ENCODE data around the gene SPTB.

The SPTB gene

GRCh38 chr14:64838656-64839055, 41.1 kb downstream of the SPTB start:
- TF ChIP-seq ZBTB8A (tag by site-specific recombination; IDR thresholded peaks at IDR 0.05) (no peak), ZNF837 (tag by site-specific recombination; IDR thresholded peaks at IDR 0.05) (no peak), ZNF664 (tag by site-specific recombination; IDR thresholded peaks at IDR 0.05) (no peak), ZNF629 (tag by site-specific recombination; IDR thresholded peaks at IDR 0.05) (no peak), ZBTB11 (tag by site-specific recombination; conservative IDR thresholded peaks at IDR 0.05; ENCODE audit: low read depth) (no peak), ZBTB48 (tag by site-specific recombination; IDR thresholded peaks at IDR 0.05) (no peak), ZFHX2 (tag by site-specific recombination; conservative IDR thresholded peaks at IDR 0.05) (no peak)
- H3K27ac ChIP-seq (ENCODE audit: extremely low read depth, low read depth, low read length), result no peak overlapping the region
- ChIA-PET POLR2A (no interaction called here), CTCF (interaction anchor here (0.7 to 1.1 kb wide), 2 partner anchors 53 to 127 kb away, joined by 3 read pairs; no protein-coding TSS in a partner anchor)
- H3K36me3 ChIP-seq (ENCODE audit: control insufficient read depth in 2 of 2, insufficient read depth in 1 of 2, low read length in 2 of 2), result no peaks in the 10 kb centered on the region
- no peaks in the 10 kb centered on the region for H3K4me1 ChIP-seq (ENCODE audit: control insufficient read depth, insufficient read depth, low read length)
- no peak overlapping the region for H3K4me3 ChIP-seq (ENCODE audit: low read depth, low read length)
- H3K9me3 ChIP-seq (ENCODE audit: control insufficient read depth, insufficient read depth, low read depth, low read length), result no peaks in the 10 kb centered on the region

GRCh38 chr14:64835431-64835830, 44.3 kb downstream of the SPTB start:
- ChIA-PET POLR2A (no interaction called here), CTCF (interaction anchor here (0.6 to 2.4 kb wide), 2 partner anchors 12 to 13 kb away, joined by 3 to 9 read pairs; no protein-coding TSS in a partner anchor)
- Histone ChIP-seq H3K36me3 (ENCODE audit: control insufficient read depth in 2 of 2, insufficient read depth in 1 of 2, low read length in 2 of 2) (no peaks in the 10 kb centered on the region), H3K4me3 (ENCODE audit: low read depth, low read length) (no peak overlapping the region), H3K4me1 (ENCODE audit: control insufficient read depth, insufficient read depth, low read length) (no peaks in the 10 kb centered on the region), H3K9me3 (ENCODE audit: control insufficient read depth, insufficient read depth, low read depth, low read length) (no peaks in the 10 kb centered on the region), H3K27ac (ENCODE audit: extremely low read depth, low read depth, low read length) (no peak overlapping the region)
- TF ChIP-seq WT1 (tag by site-specific recombination; IDR thresholded peaks at IDR 0.05) (no peak), ZNF473 (tag by site-specific recombination; IDR thresholded peaks at IDR 0.05) (no peak), ZNF48 (tag by site-specific recombination; IDR thresholded peaks at IDR 0.05) (no peak), ZNF571 (tag by site-specific recombination; IDR thresholded peaks at IDR 0.05) (no peak)

- Histone ChIP-seq H3K9me3 (ENCODE audit: control insufficient read depth, insufficient read depth, low read depth, low read length) (no peaks in the 10 kb centered on the region), H3K4me1 (ENCODE audit: control insufficient read depth, insufficient read depth, low read length) (no peaks in the 10 kb centered on the region), H3K27ac (ENCODE audit: extremely low read depth, low read depth, low read length) (no peak overlapping the region), H3K4me3 (ENCODE audit: low read depth, low read length) (no peak overlapping the region), H3K36me3 (ENCODE audit: control insufficient read depth in 2 of 2, insufficient read depth in 1 of 2, low read length in 2 of 2) (no peaks in the 10 kb centered on the region)
- POLR2A ChIA-PET, result no interaction called here
- CTCF ChIA-PET, result interaction anchor here (0.6 to 2.4 kb wide), 2 partner anchors 12 to 13 kb away, joined by 3 to 9 read pairs; no protein-coding TSS in a partner anchor
- no peak for TF ChIP-seq ZNF18 (tag by site-specific recombination; IDR thresholded peaks at IDR 0.05)
- TF ChIP-seq ZBTB7A (tag by site-specific recombination; IDR thresholded peaks at IDR 0.05; ENCODE audit: low read depth), result no peak
- no peak for TF ChIP-seq ZNF138 (tag by site-specific recombination; IDR thresholded peaks at IDR 0.05; ENCODE audit: borderline replicate concordance)
- no peak for TF ChIP-seq SCRT2 (tag by site-specific recombination; IDR thresholded peaks at IDR 0.05)
- no peak for TF ChIP-seq ZNF624 (tag by site-specific recombination; IDR thresholded peaks at IDR 0.05)
- TF ChIP-seq ZNF26 (tag by site-specific recombination; IDR thresholded peaks at IDR 0.05), result no peak
- TF ChIP-seq HOXD13 (CRISPR knock-in tag; IDR thresholded peaks at IDR 0.05; ENCODE audit: borderline replicate concordance), result no peak
- no peak for TF ChIP-seq ZBTB48 (tag by site-specific recombination; IDR thresholded peaks at IDR 0.05)
- TF ChIP-seq ZNF274 (IDR thresholded peaks at IDR 0.05; ENCODE audit: low read length), result no peak
- no peak for TF ChIP-seq ZNF274 (tag by site-specific recombination; IDR thresholded peaks at IDR 0.05; ENCODE audit: borderline replicate concordance)
- no peak for TF ChIP-seq ZNF19 (tag by site-specific recombination; IDR thresholded peaks at IDR 0.05; ENCODE audit: low read depth)
- no peak for TF ChIP-seq ZNF677 (tag by site-specific recombination; IDR thresholded peaks at IDR 0.05)
- no peak for TF ChIP-seq ZNF155 (tag by site-specific recombination; IDR thresholded peaks at IDR 0.05)
- no peak for TF ChIP-seq AEBP2 (tag by site-specific recombination; IDR thresholded peaks at IDR 0.05; ENCODE audit: borderline replicate concordance)
- TF ChIP-seq SP2 (tag by site-specific recombination; IDR thresholded peaks at IDR 0.05), result no peak
- no peak for TF ChIP-seq ZFP41 (tag by site-specific recombination; IDR thresholded peaks at IDR 0.05; ENCODE audit: borderline replicate concordance)
These were observed 44.7 kb downstream of the SPTB start for GRCh38 chr14:64834965-64835364.

Measured in HEK293 (cell line).